Right renal pelvis (tissue), 4 donors: ENCODE measurements around the gene KRT77. TPM values are rescaled to one million over a fixed set of nuclear protein-coding genes. Genes with fewer than 3 reads are reported as not detected.

ENCODE experiments used
- DNase-seq, 4 donors: peaks; one replicate each; pipeline ENCODE4 v3.0.0-alpha.2; 2013; ENCODE audit warnings: low read depth in 4 of 4, low spot score in 3 of 4, missing footprints in 1 of 4
- polyA plus RNA-seq, 4 donors: library from polyadenylated mRNA; unstranded; fragments of 120-200 nt; gene quantifications; one replicate each; pipeline ENCODE4 v1.2.1, GENCODE V29; 2013; ENCODE audit not compliant: insufficient read length in 4 of 4

Gene KRT77
- polyA plus RNA-seq, 4 donors = not detected

DNA sequence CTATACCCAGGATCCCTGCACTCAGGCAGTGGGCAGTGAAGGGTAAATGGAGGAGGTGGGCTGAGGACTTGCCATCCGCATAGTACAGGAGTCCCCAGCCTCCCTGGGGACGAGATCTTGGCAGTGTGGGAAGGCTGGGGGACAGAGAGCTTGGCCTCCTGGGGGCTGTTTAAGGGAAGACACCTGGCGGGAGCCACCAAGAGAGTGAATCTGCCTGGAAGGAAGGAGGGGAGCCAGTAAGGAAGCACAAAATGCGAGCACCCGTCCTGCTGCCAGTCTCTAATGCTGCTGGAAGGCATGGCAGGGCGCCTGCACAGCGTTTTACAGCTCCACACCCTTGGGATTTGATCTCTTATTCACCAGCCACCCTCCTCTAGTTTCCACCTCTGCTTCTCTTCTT, 43.9 kb downstream of the KRT77 start:
- no peak for DNase-seq

DNA sequence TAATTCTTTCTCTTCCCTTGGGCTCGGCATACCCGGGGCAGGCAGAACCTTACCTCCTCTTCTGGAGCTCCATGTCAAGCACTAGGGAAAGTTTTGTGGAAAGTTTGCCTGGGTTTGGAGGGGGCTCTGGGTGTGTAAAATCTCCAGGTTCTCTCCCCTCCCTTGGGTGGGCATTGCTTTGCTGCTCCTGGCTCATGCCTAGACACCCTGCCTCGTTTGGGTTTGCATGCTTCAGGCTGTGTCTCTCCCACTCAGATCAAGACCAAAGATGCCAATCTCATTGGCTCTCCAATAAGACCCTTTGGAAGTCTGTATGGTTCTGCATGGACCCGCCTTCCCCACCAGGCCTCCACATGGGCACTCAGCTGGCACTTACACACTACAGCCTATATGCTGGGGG, 45.1 kb downstream of the KRT77 start:
- DNase-seq = no peak

DNA sequence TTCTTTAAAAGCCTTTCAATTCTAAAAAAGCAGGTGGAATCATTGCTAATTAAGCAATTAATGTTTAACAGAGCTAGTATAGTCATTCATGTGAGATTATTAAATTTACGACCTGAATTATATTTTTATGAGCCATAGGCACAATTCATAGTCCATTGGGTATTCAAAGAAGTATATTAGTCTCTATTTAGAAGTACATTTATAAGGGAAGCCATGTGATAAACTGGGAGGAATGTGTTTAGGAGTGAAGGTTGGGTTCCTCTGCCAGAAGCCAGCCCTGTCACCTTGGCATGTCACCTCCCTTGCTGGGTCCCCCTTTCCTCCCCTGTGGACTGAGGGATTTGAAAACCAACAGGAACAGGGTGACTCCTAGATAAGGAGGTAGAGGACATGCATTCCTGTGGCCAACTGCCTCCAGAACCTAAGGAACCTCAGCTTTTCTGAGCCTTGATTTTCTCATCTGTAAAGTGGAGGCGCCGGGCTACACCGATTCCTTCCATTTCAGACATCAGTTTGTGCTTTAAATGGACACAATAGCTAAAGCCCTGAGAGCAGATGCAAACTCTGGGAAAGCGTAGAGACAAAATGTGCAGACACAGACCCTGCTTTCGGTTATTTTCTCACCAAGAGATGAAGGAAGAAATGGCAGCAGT, 45.9 kb downstream of the KRT77 start:
- DNase-seq = no peak

DNA sequence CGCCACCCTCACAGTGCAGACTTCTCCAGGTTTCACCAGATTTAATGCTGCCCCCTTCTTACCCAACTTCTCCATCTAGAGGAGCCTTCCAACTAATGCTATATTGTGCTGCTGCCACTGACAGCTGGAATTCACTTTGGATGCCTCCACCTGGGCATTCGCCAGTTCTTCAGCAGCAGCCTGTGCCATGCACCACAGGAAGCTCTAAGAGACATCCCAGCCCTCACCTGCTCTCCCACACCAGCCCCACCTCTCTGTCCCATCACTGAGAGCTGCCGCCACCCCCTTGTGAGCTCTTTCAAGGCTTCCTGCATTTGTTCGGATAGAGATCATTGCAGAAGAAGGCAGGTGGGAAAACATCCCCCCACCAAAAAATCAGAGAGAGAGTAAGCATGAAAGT, 46.7 kb downstream of the KRT77 start:
- DNase-seq = no peak

DNA sequence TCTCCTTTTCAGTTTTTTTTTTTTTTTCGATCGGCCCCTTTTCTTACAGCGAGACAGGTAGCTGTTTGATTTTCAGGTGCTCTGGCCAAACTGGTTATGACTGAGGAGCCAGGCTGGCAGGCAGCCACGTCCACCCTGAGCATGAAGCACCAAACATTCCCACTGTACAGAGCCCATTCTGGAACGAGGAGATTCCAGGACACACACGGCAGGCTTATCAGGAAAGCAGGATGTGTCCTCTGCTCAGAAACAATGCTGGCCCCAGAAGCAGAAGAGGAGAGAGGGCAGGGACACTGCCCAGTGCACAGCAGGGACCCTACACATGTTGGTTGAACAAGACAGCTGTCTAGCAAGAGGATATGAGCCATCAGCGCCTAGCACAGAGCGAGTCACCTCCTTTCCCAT, 47.6 kb downstream of the KRT77 start:
- no peak for DNase-seq

DNA sequence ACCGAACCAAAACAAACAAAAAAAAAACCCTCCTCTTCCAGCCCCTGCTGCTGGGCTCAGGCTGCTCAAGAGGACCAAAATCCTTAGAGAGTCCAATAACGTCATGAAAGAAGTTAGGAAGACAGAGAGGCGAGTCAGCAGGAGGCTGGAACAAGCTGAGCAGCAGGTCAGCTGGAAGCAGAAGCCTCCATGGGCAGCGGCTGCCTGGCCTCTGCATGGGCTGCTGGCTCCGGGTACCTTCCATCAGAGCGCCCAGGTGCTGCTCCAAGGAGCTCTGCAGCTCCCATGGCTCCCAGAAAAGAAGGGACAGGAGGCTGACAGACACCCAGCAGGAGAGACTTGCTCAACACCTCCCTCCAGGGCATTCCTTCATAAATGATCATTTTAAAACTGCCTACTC, 48.1 kb downstream of the KRT77 start:
- no peak for DNase-seq

DNA sequence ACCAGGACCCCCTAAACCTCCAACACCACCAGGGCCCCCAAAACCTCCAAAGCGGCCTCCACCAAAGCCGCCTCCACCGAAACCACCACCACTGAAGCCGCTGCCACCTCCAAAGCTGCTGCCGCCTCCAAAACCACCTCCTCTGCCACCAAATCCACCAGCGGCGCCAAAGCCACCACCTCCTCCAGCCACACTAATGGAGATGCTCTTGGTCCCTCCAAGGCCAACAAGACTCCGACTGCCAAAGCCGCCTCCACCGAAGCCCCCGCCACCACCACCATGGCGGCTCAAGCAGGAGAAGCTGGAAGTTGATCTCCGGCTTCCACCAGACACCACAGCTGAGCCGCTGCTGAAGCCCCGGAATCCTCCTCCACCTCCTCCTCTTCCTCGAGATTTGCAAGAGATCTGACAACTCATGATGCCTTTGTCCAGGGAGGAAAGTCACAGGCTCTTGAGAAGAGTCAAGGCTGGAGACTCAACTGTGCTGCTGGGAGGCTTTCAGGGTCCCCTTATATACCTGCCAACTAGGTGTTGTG, 51.5 kb downstream of the KRT77 start, which contains the start of gene KRT2:
KRT2 (minus strand) TSS at position 486 of the 536 bp plus-strand sequence; CDS start at position 417, 69 bp downstream.
- DNase-seq = no peak

DNA sequence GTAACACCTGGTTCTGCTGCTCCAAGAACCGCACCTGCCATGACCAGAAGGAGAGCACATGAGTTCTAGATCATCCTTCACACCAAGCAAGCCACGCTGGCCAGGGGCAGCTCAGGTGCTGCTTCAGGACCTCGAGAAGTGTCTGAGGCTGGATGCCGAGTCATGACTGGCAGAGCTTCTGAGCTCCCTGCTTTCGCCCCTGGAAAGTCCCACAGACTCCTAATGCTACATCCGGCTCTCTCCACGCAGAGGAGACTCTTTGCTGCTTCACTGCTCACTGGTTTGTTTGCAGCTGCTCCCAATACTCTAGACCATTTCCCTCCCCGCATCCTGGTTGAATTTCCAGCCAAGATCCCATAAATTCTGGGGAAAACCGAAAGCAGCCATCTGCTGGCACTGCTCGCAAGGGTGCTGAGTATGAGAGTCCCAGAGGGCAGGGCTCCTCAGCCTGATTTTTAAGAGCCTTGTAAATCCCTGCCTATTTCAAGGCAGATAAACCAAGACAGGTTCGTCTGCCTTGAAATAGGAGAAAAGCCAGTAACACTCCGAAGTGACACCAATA, 52.7 kb downstream of the KRT77 start:
- peak in 3 of 4 donors; percentile 12 to 16 (median 15) for DNase-seq

DNA sequence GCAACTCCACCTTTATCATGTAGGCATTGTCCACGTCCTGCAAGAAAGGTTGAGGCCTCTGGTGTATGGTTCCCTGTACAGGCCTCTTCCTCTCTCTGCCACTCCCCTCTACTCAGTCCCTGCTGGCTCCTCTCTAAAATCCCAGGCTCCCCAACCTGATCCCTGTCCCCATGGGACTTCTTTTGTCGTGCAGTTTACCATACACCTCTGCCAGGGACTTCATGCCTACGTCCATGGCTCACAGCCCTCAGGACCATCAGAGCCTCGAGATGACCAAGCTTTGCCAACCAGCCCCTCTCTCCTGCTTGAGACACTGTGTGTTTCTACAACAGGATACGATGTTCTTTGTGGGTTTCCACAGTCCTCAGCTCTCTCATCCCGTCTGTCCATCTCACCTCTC, 54.3 kb downstream of the KRT77 start:
- no peak for DNase-seq

DNA sequence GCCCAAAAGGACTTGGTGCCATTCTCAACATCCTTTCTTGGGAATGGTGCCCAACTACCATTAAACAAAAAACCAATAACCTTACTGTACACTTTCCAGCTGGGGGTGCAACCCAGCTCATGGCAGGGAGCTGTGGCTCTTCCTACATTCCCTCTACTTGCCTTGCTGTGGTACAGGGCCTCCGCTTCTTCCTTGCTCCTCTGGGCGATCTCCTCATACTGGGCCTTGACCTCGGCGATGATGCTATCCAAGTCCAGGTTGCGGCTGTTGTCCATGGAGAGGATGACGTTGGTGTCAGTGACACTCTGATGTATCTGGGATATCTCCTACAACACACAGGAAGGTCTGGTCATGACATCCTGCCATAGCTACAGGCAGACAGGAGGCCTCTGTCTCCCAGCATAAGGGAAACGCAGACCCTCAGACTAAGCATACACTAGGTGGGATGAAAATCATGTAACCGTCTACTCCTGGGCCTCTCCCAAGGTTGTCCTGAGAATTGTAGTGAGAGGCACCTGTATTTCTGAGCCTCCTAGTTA, 55.2 kb downstream of the KRT77 start:
- DNase-seq = no peak

DNA sequence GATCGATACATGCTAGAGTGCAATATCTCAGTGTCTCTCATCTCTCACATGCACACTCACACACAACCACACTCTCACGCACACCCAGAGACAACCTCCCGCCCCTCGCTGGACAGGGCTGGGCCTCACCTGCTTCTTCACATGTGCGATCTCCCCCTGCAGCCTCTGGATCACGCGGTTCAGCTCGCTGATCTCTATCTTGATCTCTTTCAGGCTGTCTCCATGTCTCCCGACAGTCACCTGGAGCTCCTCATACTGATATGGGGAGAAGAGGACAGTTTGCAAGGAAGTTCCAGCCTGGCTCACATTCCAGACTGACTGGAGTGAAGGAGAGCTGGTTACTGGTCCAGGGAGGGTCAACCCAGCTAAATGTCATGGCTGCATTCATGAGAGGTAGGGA, 55.7 kb downstream of the KRT77 start:
- DNase-seq = no peak

DNA sequence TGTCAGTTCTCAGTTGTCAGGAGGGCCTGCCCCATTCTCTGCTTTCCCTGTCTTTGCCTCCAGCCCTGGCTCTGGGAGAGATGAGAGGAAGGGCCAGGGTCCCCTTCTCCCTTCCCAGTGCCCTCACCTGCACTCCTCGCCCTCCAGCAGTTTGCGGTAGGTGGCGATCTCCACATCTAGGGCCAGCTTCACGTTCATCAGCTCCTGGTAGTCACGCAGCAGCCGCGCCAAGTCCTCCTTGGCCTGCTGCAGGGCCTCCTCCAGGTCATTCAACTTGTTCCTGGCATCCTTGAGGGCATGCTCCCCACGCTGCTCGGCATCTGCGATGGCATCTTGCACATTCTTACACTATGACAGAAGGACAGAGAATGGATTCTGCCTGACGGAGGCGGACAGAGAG, 56.7 kb downstream of the KRT77 start:
- no peak for DNase-seq

DNA sequence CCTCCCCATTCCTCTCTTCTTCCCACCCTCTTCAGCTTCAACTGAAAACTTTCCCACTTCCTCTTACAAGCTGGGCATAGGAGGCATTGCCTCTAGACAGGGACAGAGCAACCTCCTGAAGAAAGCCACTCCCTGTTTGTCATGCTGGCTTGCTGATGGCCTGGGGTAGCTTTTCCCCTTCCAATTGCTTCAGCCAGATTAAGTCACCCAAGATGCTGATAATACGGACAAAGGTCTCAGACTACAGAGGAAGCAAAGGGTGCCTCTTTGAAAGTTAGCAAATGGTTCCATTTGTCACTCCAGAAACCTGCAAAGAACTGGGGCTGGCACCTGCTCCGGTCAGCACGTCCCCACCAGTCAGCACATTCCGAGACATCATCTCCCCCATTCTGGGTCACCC, 57.3 kb downstream of the KRT77 start:
- no peak for DNase-seq

DNA sequence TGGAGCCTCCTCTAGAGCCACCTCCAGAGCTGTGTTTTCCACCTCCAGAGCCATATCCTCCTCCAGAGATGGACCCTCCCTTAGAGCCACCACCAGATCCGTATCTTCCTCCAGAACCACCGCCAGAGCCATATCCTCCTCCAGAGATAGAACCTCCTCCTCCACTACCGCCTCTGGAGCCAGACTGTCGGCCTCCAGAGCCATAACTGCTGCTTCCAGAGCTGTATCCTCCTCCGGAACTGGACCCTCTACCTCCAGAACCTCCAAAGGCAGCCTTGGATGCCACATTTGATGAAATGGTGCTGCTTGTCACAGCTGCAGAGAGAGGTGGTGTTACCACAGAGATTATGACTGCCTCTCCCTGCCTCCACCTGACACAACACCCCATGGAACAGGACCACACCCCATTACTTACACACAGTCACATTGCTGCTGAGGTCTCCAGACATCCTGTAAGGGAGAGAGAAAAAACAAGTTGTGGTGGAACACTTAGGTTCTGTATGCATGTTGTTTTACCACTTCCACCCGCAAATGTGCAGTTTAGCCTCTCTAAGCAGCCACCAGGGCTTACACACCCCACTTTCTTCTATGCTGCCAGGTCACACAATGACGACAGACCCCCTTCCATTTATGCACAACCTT, 58.1 kb downstream of the KRT77 start:
- DNase-seq = no peak

DNA sequence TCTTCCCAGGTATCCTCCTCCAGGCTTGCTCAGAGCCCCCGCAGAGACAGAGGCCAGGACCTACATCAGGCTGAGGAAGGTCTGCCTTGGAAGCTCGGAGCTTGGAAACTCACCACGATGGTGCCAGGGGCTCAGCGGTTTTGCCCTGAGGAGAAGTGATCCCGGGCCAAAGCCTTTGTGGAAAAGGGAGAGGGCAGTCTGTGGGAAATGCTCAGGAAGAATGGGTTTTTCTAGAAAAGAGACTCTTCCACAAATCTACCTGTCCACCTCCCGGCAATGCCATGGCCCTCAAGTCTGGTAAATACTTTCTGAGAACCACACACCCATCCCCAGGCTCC, 59.3 kb downstream of the KRT77 start:
- DNase-seq = no peak

DNA sequence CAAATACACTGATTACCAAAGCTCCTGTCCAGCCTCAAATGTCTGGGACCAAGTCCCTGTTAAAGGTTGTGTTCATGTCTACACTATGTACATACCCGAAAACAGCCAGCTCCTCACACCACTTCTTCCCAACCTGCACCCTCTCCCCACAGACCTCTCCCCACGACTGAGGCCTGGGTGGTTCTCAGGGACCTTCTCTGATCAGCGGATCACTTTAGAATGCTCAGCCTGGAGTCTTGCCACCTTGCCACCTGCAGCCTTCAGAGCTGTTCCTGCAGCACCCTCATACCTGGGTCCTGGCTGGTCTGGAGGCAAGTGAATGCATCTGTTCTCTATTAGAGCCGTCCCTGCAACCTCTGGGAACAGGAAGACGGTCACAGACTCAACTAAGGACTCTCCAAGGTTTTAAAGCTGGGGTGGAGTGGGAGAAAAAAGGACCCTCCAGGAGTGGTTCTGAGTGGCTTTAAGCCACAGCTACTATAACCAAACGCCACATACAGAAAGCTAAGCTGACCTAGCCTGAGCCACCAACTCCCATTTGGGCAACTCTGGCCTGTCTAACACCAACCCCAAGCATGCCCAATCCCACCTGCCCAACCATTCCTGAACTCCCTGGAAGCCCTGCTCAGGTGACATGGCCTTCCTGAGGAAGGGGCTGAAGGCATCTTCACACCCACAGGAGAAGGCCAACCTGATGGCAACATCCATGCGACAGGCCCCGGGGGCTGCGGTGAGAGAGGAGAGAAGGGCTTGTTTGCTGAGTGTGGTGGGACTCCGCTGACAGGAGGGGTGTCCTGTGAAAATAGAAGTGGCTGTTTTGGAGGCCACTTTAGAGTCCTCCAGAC, 59.9 kb downstream of the KRT77 start:
- DNase-seq = no peak

DNA sequence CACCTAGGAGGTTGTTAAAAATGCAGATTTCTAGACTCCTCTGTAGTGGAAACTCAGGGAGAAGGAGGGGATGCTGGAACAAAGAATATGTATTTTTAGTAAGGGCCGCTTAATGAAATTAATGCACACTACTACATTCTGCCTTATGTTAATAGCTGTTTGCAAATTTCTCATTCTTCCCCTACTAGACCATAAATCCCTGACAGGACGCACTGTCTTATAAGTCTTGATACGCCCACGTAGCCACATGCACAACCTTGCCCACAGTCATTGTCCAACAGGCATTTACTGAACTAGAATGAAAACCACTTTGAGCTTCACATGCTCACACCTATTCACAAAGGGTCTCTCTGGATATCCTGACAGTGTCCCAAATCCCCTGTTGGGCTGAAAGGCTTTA, 61.9 kb downstream of the KRT77 start:
- DNase-seq = no peak
